Common myeloid progenitor, CD34-positive (primary cell): ENCODE data around the gene ACTMAP.
"Not testable (repeated sequence)": the region's sequence is repeated elsewhere in the genome, so short reads cannot be mapped to it uniquely, and the experiment has no call there.

Experiments used
- CTCF ChIA-PET: fragments of 350-600 bp; sonication (Branson Sonifier 250); formaldehyde crosslinking; loops from one replicate; lab custom pipeline; 2021; ENCODE audit warnings: antibody characterized with exemption; lab: Charles Lee
- POLR2A ChIA-PET: fragments of 350-600 bp; sonication (Branson Sonifier 250); formaldehyde crosslinking; loops from one replicate; lab custom pipeline; 2021; ENCODE audit warnings: antibody characterized with exemption; lab: Charles Lee
- DNase-seq, 3 donors: peaks; one replicate each; pipeline versions ENCODE4 v3.0.0 to v3.0.0-alpha.2; 2013
- H3K27ac ChIP-seq, 2 experiments: 1 replicate in 1 of 2; 2 replicates in 1 of 2; pipeline ENCODE4 v1.7.0; 2013; ENCODE audit warnings: inconsistent platforms in 2 of 2, low read length in 2 of 2, mild to moderate bottlenecking in 2 of 2, low read depth in 1 of 2, moderate library complexity in 1 of 2; ENCODE audit not compliant: severe bottlenecking in 2 of 2, insufficient read depth in 1 of 2, poor library complexity in 1 of 2
- H3K27me3 ChIP-seq, 5 experiments: replicated peaks in 2 of 5; 1 replicate in 3 of 5; 2 replicates in 2 of 5; pipeline versions ENCODE4 v1.6.1 to v1.7.0; 2013; ENCODE audit warnings: low read length in 4 of 5, mild to moderate bottlenecking in 2 of 5, moderate library complexity in 2 of 5, inconsistent platforms in 1 of 5; ENCODE audit not compliant: insufficient read depth in 5 of 5, control insufficient read depth in 4 of 5
- H3K36me3 ChIP-seq, 4 experiments: 1 replicate in 2 of 4; 2 replicates in 2 of 4; pipeline versions ENCODE4 v1.6.1 to v1.7.0; 2013; ENCODE audit warnings: low read length in 3 of 4, control low read depth in 1 of 4, mild to moderate bottlenecking in 1 of 4; ENCODE audit not compliant: control insufficient read depth in 4 of 4, insufficient read depth in 4 of 4
- H3K4me1 ChIP-seq, 4 experiments: 1 replicate in 3 of 4; 2 replicates in 1 of 4; pipeline versions ENCODE4 v1.6.1 to v1.7.1; 2013; ENCODE audit warnings: low read length in 3 of 4, mild to moderate bottlenecking in 3 of 4, control low read depth in 1 of 4, inconsistent platforms in 1 of 4, moderate library complexity in 1 of 4; ENCODE audit not compliant: control insufficient read depth in 4 of 4, insufficient read depth in 4 of 4; ENCODE audit errors: control extremely low read depth in 1 of 4
- H3K4me3 ChIP-seq, 7 experiments: 1 replicate in 4 of 7; 2 replicates in 3 of 7; pipeline versions ENCODE4 v1.5.1 to v1.7.0; 2013; ENCODE audit warnings: mild to moderate bottlenecking in 7 of 7, low read length in 6 of 7, moderate library complexity in 6 of 7, inconsistent platforms in 2 of 7, low read depth in 2 of 7, control low read depth in 1 of 7; ENCODE audit not compliant: insufficient read depth in 4 of 7, control insufficient read depth in 1 of 7; ENCODE audit errors: extremely low read depth in 1 of 7
- H3K9me3 ChIP-seq, 5 experiments: 1 replicate in 4 of 5; 2 replicates in 1 of 5; pipeline versions ENCODE4 v1.6.1 to v1.7.1; 2013; ENCODE audit warnings: low read length in 4 of 5, mild to moderate bottlenecking in 2 of 5, inconsistent platforms in 1 of 5, low read depth in 1 of 5, moderate library complexity in 1 of 5; ENCODE audit not compliant: control insufficient read depth in 4 of 5, insufficient read depth in 2 of 5; ENCODE audit errors: control extremely low read depth in 1 of 5
- WGBS: methylation state at CpG from one replicate; pipeline ENCODE4 v1.1.5; 2013; ENCODE audit not compliant: insufficient coverage; 5-methylcytosine and 5-hydroxymethylcytosine counted together

Gene ACTMAP

DNA sequence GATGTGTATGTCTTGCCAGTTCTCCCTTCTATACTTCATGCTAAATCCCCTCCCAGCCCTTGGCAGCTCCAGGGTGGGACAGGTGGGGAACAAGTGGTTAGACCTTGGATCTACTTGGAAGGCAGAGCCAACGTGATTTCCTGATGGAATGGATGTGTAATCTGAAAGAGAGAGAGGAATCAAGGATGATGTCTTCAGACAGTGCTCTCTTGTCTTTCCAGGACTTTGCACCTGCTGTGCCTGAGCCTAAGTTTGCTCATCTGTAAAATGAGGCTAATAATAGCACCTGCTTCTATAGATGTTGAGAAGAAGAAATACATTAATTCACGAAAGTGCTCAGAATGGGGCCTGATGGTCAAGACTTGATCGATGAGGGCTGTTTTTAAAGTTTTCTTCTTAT lies 41.7 kb upstream of the ACTMAP start:
- CTCF ChIA-PET, result no interaction called here
- POLR2A ChIA-PET, result no interaction called here
- no peaks in the 10 kb centered on the region for H3K4me1 ChIP-seq
- H3K4me3 ChIP-seq, result no peak overlapping the region
- no peaks in the 10 kb centered on the region for H3K27me3 ChIP-seq
- no peaks in the 10 kb centered on the region for H3K9me3 ChIP-seq
- no peak overlapping the region for H3K27ac ChIP-seq
- DNase-seq, result no peak
- peaks cover 0 to 18% (median 9%) of the 10 kb centered on the region in 4 experiments for H3K36me3 ChIP-seq
- WGBS, result 100% methylated on average over 2 of the region's 3 CpGs

DNA sequence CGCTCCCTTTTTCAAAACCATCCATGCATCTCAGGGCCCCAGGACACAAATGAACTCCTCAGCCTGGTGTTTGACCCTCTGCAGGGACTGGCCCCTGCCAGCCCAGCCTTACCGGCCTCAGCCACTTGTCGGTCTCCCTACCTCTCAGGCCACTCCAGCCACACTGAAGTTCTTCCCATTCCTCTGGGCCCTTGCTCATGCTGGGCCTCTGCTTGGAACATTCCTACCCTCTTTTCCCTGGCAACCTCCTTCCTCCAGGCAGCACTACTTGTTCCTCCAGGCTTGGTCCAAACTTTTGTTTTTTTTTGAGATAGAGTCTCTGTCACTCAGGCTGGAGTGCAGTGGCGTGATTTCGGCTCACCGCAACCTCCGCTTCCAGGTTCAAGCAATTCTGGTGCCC lies 41.1 kb upstream of the ACTMAP start:
- Histone ChIP-seq H3K36me3 (peaks cover 1 to 21% (median 14%) of the 10 kb centered on the region in 4 experiments), H3K27me3 (no peaks in the 10 kb centered on the region), H3K27ac (no peak overlapping the region), H3K4me3 (no peak overlapping the region), H3K9me3 (no peaks in the 10 kb centered on the region), H3K4me1 (no peaks in the 10 kb centered on the region)
- ChIA-PET POLR2A (no interaction called here), CTCF (no interaction called here)
- 100% methylated on average over 7 of the region's 7 CpGs for WGBS
- no peak for DNase-seq

DNA sequence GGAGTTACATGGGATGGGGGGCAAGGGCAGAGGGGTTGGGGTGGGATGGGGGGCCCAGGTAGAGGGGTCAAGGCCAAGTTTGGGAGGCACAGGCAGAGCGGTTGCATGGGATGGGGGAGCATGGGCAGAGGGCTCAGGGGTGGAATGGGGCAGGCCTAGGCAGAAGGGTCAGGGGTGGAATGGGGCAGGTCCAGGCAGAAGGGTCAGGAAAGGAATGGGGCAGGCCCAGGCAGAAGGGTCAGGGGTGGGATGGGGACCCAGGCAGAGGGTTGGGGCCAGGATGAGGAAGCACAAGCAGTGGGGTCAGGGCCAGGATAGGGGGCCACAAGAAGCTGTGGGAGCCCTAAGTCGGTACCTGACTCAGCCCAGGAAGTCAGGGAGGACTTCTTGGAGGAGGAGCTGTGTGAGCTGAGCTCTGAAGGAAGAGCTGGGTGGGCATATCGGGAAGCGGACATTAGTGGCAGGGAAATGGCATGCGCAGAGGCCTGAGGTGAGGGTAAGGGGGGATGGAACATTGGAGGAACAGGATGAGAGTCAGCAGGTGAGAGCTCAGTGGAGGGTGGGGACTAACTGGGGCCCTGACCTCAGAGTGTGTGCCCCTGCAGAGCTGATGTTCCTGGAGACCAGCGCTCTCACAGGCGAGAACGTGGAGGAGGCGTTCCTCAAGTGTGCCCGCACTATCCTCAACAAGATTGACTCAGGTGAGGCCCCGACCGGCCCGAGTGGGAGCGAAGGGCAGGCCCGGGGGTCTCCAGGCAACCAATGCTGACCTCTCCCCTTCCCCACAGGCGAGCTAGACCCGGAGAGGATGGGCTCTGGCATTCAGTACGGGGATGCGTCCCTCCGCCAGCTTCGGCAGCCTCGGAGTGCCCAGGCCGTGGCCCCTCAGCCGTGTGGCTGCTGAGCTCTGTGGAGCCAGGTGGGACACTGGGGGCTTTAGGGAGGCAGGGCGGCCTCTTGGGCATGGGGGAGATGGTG lies 36.1 kb upstream of the ACTMAP start:
- H3K27ac ChIP-seq, result no peak overlapping the region
- no peaks in the 10 kb centered on the region for H3K27me3 ChIP-seq
- ChIA-PET POLR2A (interaction anchor here (0.6 kb wide), 1 partner anchor 127 kb away, joined by 3 read pairs; no protein-coding TSS in a partner anchor), CTCF (interaction anchor here (0.5 to 2.1 kb wide), 6 partner anchors 9 to 151 kb away, joined by 3 to 5 read pairs (median 3); partner anchors contain the start of gene RAB4B)
- WGBS, result 95% methylated on average over 18 of the region's 25 CpGs
- no peak for DNase-seq
- no peak overlapping the region for H3K4me3 ChIP-seq
- no peaks in the 10 kb centered on the region for H3K4me1 ChIP-seq
- peaks cover 4 to 27% (median 14%) of the 10 kb centered on the region in 4 experiments for H3K36me3 ChIP-seq
- no peaks in the 10 kb centered on the region for H3K9me3 ChIP-seq

DNA sequence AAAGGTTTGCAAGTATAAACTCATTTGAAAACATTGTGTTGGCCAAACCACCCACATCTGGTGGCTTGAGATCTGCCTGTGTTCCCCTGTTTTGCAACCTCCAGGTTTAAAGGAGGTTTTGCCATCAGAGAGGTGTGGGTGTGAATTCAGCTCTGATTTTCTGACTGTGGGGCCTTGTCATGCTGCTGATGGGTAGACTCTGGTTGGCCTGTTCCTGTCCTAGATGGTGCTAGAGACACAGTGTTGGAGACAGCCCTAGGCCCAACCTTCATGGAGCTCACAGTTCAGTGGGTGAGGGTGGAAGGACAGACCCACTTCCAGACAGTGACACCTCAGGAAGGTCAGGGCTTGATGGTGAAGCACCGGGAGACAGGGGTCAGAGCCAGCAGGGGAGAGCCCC lies 35.2 kb upstream of the ACTMAP start:
- H3K36me3 ChIP-seq, result peaks cover 4 to 27% (median 11%) of the 10 kb centered on the region in 4 experiments
- no CpG with 5 or more reads among the region's 1 CpG for WGBS

DNA sequence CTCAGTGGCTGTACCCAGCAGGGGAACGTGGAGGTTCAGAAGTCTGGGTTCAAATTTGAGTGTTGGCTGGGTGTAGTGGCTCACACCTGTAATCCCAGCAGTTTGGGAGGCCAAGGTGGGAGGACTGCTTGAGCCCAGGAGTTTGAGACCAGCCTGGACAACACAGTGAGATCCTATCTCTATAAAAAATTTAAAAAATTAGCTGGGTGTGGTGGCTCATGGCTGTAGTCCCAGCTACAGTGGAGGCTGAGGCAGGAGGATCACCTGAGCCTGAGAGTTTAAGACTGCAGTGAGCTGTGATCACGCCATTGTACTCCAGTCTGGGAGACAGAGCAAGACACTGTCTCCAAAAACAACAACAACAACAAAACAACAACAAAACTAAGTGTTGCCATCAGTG lies 33.9 kb upstream of the ACTMAP start:
- H3K27me3 ChIP-seq, H3K27ac ChIP-seq, DNase-seq, H3K4me3 ChIP-seq, POLR2A ChIA-PET, H3K9me3 ChIP-seq, H3K4me1 ChIP-seq: not testable (repeated sequence)
- 100% methylated on average over 1 of the region's 2 CpGs for WGBS
- CTCF ChIA-PET, result interaction anchor here (0.6 kb wide), 1 partner anchor 17 kb away, joined by 3 read pairs; no protein-coding TSS in a partner anchor
- peaks cover 4 to 24% (median 11%) of the 10 kb centered on the region in 4 experiments for H3K36me3 ChIP-seq

More for the DNA sequence above, 35.2 kb upstream of the ACTMAP start:
- DNase-seq, result no peak
- POLR2A ChIA-PET, result no interaction called here
- H3K4me3 ChIP-seq, result no peak overlapping the region
- no peak overlapping the region for H3K27ac ChIP-seq
- H3K27me3 ChIP-seq, result no peaks in the 10 kb centered on the region
- no peaks in the 10 kb centered on the region for H3K9me3 ChIP-seq
- CTCF ChIA-PET, result no interaction called here
- no peaks in the 10 kb centered on the region for H3K4me1 ChIP-seq

DNA sequence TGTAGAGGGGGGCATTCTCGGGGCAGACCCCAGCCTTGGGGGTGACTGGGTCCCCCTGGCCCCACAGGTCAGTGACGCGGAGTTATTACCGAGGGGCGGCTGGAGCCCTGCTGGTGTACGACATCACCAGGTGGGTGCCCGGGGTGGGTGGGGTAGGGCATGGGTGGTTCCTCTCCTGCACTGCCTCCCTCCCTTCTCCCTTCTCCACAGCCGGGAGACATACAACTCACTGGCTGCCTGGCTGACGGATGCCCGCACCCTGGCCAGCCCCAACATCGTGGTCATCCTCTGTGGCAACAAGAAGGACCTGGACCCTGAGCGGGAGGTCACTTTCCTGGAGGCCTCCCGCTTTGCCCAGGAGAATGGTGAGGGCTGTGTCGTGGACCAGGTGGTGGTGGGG lies 33.4 kb upstream of the ACTMAP start:
- peaks cover 4 to 24% (median 11%) of the 10 kb centered on the region in 4 experiments for H3K36me3 ChIP-seq
- H3K27me3 ChIP-seq, result no peaks in the 10 kb centered on the region
- POLR2A ChIA-PET, result no interaction called here
- no peak for DNase-seq
- peaks cover 0 to 6% (median 6%) of the 10 kb centered on the region in 4 experiments for H3K4me1 ChIP-seq
- H3K9me3 ChIP-seq, result no peaks in the 10 kb centered on the region
- H3K27ac ChIP-seq, result no peak overlapping the region
- WGBS, result 96% methylated on average over 8 of the region's 14 CpGs
- no peak overlapping the region for H3K4me3 ChIP-seq
- CTCF ChIA-PET, result interaction anchor here (0.6 kb wide), 1 partner anchor 18 kb away, joined by 3 read pairs; no protein-coding TSS in a partner anchor

DNA sequence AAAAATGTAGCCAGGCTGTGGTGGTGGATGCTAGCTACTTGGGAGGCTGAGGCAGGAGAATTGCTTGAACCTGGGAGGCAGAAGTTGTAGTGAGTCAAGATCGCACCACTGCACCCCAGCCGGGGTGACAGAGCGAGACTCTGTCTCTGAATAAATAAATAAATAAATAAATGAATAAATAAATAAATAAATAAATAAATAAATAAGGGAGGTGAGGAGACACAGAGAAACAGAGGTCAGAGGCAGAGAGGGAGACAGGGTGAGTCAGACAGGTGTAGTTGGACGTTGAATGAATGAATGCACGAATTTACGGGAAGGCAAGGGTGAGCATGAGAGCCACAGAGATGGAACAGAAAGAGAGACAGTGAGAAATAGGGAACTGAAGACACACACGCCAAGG lies 30.9 kb upstream of the ACTMAP start:
- Histone ChIP-seq H3K4me1 (peaks cover 6 to 22% (median 18%) of the 10 kb centered on the region in 4 experiments), H3K4me3 (no peak overlapping the region), H3K27me3 (no peaks in the 10 kb centered on the region), H3K9me3 (no peaks in the 10 kb centered on the region), H3K36me3 (peaks cover under 1 to 14% (median 3%) of the 10 kb centered on the region in 4 experiments), H3K27ac (no peak overlapping the region)
- ChIA-PET POLR2A (no interaction called here), CTCF (interaction anchor here (0.7 kb wide), 1 partner anchor 15 kb away, joined by 3 read pairs; no protein-coding TSS in a partner anchor)
- 100% methylated on average over 4 of the region's 7 CpGs for WGBS
- no peak for DNase-seq
